GM19395 (cell line): ENCODE data around the gene ZNF438.
"Not testable (repeated sequence)": the region's sequence is repeated elsewhere in the genome, so short reads cannot be mapped to it uniquely, and the experiment has no call there.

Source experiments
- ATAC-seq: cut with Tn5 transposase; IDR thresholded peaks from one replicate; pipeline ENCODE4 v1.9.1; 2021; ENCODE audit warnings: mild to moderate bottlenecking, moderate library complexity; ENCODE audit not compliant: unreplicated experiment

Gene ZNF438

GRCh38 chr10:31055573-31056251 lies 24.0 kb upstream of the ZNF438 start:
- ATAC-seq = no peak

- ATAC-seq = no peak
Measured at GRCh38 chr10:31051703-31052102, 20.0 kb upstream of the ZNF438 start.

- ATAC-seq = no peak
Measured at GRCh38 chr10:31042670-31043069, 11.0 kb upstream of the ZNF438 start.

GRCh38 chr10:31041011-31041410 lies 9.3 kb upstream of the ZNF438 start:
- no peak for ATAC-seq

- ATAC-seq = not testable (repeated sequence)
Measured at GRCh38 chr10:31039006-31039405, 7.3 kb upstream of the ZNF438 start.

GRCh38 chr10:31037749-31038148 lies 6.1 kb upstream of the ZNF438 start:
- no peak for ATAC-seq

GRCh38 chr10:31036209-31036608 lies 4.5 kb upstream of the ZNF438 start:
- no peak for ATAC-seq

GRCh38 chr10:31035266-31035798 lies 3.7 kb upstream of the ZNF438 start:
- no peak for ATAC-seq

- ATAC-seq = no peak
Measured at GRCh38 chr10:31034098-31034909, 2.6 kb upstream of the ZNF438 start.

- no peak for ATAC-seq
Measured at GRCh38 chr10:31033147-31033546, 1.5 kb upstream of the ZNF438 start.

- peak; percentile 86 for ATAC-seq
Measured at GRCh38 chr10:31032258-31033132, 830 bp upstream of the ZNF438 start.

- peak; percentile 1 for ATAC-seq
Measured at GRCh38 chr10:31031205-31031557, 484 bp downstream of the ZNF438 start.

GRCh38 chr10:31030800-31031199 lies 865 bp downstream of the ZNF438 start:
- no peak for ATAC-seq

- ATAC-seq = no peak
Measured at GRCh38 chr10:31030260-31030659, 1.4 kb downstream of the ZNF438 start.

- ATAC-seq = no peak
Measured at GRCh38 chr10:31028081-31028480, 3.6 kb downstream of the ZNF438 start.

GRCh38 chr10:31026279-31026678 lies 5.4 kb downstream of the ZNF438 start:
- ATAC-seq = not testable (repeated sequence)

GRCh38 chr10:31025142-31025541 lies 6.5 kb downstream of the ZNF438 start:
- no peak for ATAC-seq

- no peak for ATAC-seq
Measured at GRCh38 chr10:31023558-31023957, 8.1 kb downstream of the ZNF438 start.

- ATAC-seq = no peak
Measured at GRCh38 chr10:31020209-31020608, 11.5 kb downstream of the ZNF438 start.

GRCh38 chr10:31018962-31019361 lies 12.7 kb downstream of the ZNF438 start:
- no peak for ATAC-seq

GRCh38 chr10:31018356-31018750 lies 13.3 kb downstream of the ZNF438 start:
- no peak for ATAC-seq
